ENCODE data around the gene PTTG1IP.
A peak's percentile ranks its signal among the peaks of the same experiment; 100 is the strongest.

PTTG1IP gene

DNA sequence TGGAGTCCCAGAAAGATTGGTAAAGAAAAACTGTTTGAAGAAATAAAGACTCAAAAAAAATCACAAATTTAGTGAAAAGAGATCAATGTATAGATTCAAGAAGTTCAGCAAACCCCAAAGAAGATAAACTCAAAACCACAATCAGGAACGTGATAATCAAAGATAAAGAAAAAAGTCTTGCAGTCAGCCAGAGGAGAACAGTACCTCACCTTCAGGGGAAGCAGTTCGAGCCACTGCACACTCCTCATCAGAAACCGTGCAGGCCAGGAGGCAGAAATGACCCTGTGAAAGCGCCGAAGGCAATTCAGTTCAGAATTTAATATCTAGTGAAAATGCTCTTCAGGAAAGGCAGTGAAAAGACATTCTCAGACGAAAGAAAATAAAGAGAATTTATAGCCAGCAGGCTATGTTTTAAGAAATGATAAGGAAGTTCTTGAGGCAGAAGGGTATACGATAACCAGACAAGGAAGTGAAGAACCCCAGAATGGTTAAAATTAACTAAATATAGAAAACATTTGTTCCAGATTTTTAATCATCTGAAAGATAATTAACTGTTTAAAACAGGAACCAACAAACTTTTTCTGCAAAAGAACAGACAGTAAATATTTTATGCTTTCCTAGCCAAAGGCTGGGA is 42.1 kb downstream of the PTTG1IP start:
- Histone ChIP-seq H3K27ac (ENCODE audit: low read length) (no peak overlapping the region), H3K9me3 (ENCODE audit: control insufficient read depth, low read depth, low read length) (peaks cover 8% of the 10 kb centered on the region), H3K4me1 (ENCODE audit: control insufficient read depth, low read depth, low read length) (no peaks in the 10 kb centered on the region), H3K9ac (ENCODE audit: low read length) (no peak overlapping the region), H3K4me3 (ENCODE audit: low read length) (no peak overlapping the region), H3K36me3 (ENCODE audit: control insufficient read depth, low read depth, low read length) (no peaks in the 10 kb centered on the region), H3K27me3 (ENCODE audit: control insufficient read depth, insufficient read depth, low read length) (no peaks in the 10 kb centered on the region)

DNA sequence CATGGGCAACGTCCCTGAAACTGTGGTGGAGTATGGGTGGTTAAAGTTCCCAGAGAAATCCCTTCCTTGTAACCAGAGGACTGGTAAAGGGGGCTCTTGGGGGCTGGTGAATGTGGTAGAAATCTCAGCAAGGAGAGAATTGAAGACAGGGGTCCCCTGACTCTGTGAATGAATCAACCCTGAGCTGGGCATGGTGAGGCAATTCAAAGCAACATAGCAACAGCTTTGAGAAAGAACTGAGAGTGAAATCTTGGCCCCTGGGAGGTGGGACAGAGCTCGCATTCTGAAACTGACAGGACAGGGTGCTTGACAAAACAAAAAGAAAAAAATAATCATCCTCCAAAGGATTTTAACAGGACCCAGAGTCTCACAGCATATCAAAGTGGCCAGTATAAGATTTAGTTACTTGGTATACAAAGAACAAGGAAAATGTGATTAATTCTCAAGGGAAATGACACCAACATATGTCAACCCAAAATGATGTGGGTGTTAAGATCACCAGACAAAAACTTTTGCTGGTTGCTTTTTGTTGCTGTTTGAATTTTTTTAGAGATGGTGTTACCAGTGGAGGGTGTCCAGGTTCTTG is 43.9 kb downstream of the PTTG1IP start:
- Histone ChIP-seq H3K27me3 (ENCODE audit: control insufficient read depth, insufficient read depth, low read length) (no peaks in the 10 kb centered on the region), H3K27ac (ENCODE audit: low read length) (no peak overlapping the region), H3K36me3 (ENCODE audit: control insufficient read depth, low read depth, low read length) (no peaks in the 10 kb centered on the region), H3K4me3 (ENCODE audit: low read length) (no peak overlapping the region), H3K9ac (ENCODE audit: low read length) (no peak overlapping the region), H3K4me1 (ENCODE audit: control insufficient read depth, low read depth, low read length) (no peaks in the 10 kb centered on the region), H3K9me3 (ENCODE audit: control insufficient read depth, low read depth, low read length) (peaks cover 11% of the 10 kb centered on the region)

DNA sequence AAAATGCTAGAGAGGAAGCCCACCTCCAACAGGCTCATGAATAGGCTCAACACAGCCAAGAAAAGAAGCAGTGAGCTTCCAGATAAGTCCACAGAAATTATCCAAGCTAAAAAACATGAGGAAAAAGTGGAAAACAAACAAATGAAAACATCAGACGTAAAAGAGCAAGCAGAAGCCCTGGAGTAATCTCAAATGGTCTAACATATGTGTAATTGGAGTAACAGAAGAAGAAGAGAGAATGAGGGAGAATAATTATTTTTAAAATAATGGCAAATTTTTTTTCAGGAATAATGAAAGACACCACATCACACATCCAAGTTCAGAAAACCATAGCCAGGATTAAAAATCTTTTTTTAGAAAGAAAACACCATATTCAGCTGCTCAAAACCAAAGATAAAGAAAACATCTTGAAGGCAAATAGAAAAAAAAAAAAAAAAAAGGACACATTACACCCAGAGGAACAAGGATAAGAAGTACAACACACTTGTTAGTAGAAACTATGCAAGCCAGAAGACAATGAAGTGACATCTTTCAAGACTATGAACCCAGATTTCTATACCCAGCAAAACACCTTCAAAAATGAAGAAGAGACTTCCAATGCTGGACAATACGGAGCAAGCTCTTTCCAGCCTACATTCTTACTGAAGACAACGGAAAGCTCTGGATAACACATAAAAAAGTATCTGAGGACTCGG is 45.0 kb downstream of the PTTG1IP start:
- Histone ChIP-seq H3K27me3 (ENCODE audit: control insufficient read depth, insufficient read depth, low read length) (no peaks in the 10 kb centered on the region), H3K4me1 (ENCODE audit: control insufficient read depth, low read depth, low read length) (no peaks in the 10 kb centered on the region), H3K27ac (ENCODE audit: low read length) (no peak overlapping the region), H3K9me3 (ENCODE audit: control insufficient read depth, low read depth, low read length) (peaks cover 13% of the 10 kb centered on the region), H3K36me3 (ENCODE audit: control insufficient read depth, low read depth, low read length) (no peaks in the 10 kb centered on the region), H3K9ac (ENCODE audit: low read length) (no peak overlapping the region), H3K4me3 (ENCODE audit: low read length) (no peak overlapping the region)

DNA sequence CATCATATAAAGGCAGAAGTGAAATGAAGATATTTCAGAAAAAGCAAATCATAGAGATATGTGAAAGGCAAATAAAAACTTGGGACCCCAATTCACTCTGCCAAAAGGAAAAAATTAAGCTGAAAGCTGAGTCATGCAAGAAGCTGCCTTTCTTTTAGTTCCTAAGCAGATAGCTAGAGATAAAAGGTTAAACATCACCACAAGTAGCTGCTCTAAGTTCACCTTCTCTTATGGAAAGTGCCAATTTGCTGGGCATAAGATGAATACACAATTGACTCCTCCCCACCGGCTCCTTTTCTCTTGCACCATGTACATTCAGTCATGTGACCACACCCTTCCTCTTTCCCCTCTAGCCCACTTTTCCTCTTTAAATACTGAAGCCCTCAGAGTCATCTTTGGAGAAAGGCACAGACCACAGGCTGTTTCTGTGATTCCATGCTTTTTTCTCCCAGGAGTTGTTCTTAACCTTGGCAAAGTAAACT is 50.3 kb downstream of the PTTG1IP start:
- H3K27ac ChIP-seq (ENCODE audit: low read length): no peak overlapping the region
- no peaks in the 10 kb centered on the region for H3K36me3 ChIP-seq (ENCODE audit: control insufficient read depth, low read depth, low read length)
- no peaks in the 10 kb centered on the region for H3K4me1 ChIP-seq (ENCODE audit: control insufficient read depth, low read depth, low read length)
- no peaks in the 10 kb centered on the region for H3K27me3 ChIP-seq (ENCODE audit: control insufficient read depth, insufficient read depth, low read length)
- H3K9ac ChIP-seq (ENCODE audit: low read length): no peak overlapping the region
- H3K4me3 ChIP-seq (ENCODE audit: low read length): no peak overlapping the region
- peaks cover 24% of the 10 kb centered on the region for H3K9me3 ChIP-seq (ENCODE audit: control insufficient read depth, low read depth, low read length)

DNA sequence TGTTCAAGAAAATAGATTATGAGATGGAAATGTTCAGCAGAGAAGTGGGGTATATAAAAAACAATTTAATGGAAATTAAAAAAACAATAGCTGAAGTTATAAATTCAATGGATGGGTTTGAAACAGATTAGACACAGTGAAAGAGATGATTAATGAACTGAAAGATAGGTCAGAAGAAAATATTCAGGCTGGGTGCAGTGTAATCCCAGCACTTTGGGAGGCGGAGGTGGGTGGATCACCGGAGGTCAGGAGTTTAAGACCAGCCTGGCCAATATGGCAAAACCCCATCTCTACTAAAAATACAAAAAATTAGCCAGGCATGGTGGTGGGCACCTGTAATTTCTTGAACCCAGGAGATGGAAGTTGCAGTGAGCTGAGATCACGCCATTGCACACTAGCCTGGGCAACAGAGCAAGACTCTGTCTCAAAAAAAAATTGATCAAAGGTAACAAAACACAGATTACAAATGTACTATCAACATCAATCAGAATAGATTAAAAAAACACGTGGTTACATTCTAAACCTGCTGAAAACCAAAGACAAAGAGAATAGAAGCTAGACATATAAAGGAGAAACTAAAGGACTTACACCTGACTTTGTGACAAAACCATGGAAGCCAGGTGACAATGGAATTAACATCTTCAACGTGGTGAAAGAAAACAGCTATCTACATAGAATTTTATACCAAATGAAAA is 50.9 kb downstream of the PTTG1IP start:
- H3K9me3 ChIP-seq (ENCODE audit: control insufficient read depth, low read depth, low read length): peaks cover 24% of the 10 kb centered on the region

DNA sequence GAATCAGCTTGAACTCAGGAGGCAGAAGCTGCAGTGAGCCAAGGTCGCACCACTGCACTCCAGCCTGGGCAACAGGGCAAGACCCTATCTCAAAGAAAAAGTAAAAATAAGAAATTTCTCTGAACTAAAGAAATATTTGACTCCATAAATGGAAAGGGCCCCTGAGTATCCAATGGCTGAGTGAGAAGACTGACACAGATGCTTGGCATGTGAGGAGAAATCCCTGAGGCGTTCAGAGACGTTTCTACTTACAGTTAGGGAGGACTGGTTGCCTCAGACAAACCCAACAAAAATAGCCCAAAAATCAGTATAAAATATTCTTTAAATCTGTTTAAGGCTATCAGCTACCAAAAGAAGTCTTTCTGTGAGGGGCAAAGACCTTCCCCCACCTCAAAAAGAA is 52.6 kb downstream of the PTTG1IP start:
- no peaks in the 10 kb centered on the region for H3K27me3 ChIP-seq (ENCODE audit: control insufficient read depth, insufficient read depth, low read length)
- no peaks in the 10 kb centered on the region for H3K4me1 ChIP-seq (ENCODE audit: control insufficient read depth, low read depth, low read length)
- no peaks in the 10 kb centered on the region for H3K36me3 ChIP-seq (ENCODE audit: control insufficient read depth, low read depth, low read length)
- H3K4me3 ChIP-seq (ENCODE audit: low read length): no peak overlapping the region
- H3K27ac ChIP-seq (ENCODE audit: low read length): no peak overlapping the region
- H3K9ac ChIP-seq (ENCODE audit: low read length): no peak overlapping the region
- peaks cover 21% of the 10 kb centered on the region for H3K9me3 ChIP-seq (ENCODE audit: control insufficient read depth, low read depth, low read length)

More for the DNA sequence above, 50.9 kb downstream of the PTTG1IP start:
- Histone ChIP-seq H3K4me3 (ENCODE audit: low read length) (no peak overlapping the region), H3K27me3 (ENCODE audit: control insufficient read depth, insufficient read depth, low read length) (no peaks in the 10 kb centered on the region), H3K36me3 (ENCODE audit: control insufficient read depth, low read depth, low read length) (no peaks in the 10 kb centered on the region), H3K27ac (ENCODE audit: low read length) (no peak overlapping the region), H3K9ac (ENCODE audit: low read length) (no peak overlapping the region), H3K4me1 (ENCODE audit: control insufficient read depth, low read depth, low read length) (no peaks in the 10 kb centered on the region)

DNA sequence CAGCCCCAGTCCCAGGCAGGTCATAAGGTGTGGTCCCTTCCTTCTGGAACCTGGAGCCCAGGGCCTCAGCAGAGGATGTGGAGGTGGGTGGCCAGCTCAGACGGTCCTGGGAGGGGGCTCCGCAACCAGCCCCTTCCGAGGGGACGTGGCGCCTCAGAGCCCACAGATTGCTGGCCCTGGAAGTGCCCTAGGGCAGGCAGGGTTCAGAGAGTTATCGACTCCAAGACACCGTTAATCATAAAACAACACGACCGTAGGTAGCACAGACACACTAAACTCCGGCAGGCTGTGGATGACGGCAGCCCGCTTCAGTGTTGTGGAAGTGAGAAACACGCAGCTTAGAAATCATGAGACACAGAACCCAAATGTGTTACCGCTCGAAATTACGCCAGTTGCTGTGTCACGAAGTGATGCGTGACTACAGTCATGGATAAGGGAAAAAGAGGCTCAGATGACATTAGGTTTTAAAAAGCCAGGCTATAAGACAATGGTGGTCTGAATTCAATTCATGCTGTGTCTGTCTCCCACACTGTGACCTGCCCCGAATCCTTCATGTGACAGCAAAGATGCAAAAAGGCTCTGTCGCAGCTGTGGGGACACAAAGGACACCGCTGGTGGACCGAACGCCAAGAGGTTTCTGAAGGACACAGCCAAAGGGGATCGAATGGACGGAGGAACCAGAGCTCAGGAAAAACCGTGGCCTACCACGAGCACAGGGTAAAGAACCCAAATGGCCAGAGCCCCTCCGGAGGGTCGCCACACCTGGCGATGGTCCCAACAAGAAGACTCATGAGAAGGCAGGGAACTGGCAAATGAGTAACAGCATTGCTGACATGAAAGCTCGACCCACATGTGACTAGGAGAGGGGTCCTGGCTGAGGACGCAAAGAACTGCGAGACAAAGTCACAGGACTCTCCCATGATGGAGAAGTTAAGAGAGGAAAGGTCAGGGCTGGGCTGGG is 53.9 kb downstream of the PTTG1IP start:
- Histone ChIP-seq H3K9ac (ENCODE audit: low read length) (no peak overlapping the region), H3K36me3 (ENCODE audit: control insufficient read depth, low read depth, low read length) (no peaks in the 10 kb centered on the region), H3K4me1 (ENCODE audit: control insufficient read depth, low read depth, low read length) (no peaks in the 10 kb centered on the region), H3K27ac (ENCODE audit: low read length) (no peak overlapping the region), H3K9me3 (ENCODE audit: control insufficient read depth, low read depth, low read length) (peaks cover 21% of the 10 kb centered on the region), H3K4me3 (ENCODE audit: low read length) (no peak overlapping the region), H3K27me3 (ENCODE audit: control insufficient read depth, insufficient read depth, low read length) (no peaks in the 10 kb centered on the region)

DNA sequence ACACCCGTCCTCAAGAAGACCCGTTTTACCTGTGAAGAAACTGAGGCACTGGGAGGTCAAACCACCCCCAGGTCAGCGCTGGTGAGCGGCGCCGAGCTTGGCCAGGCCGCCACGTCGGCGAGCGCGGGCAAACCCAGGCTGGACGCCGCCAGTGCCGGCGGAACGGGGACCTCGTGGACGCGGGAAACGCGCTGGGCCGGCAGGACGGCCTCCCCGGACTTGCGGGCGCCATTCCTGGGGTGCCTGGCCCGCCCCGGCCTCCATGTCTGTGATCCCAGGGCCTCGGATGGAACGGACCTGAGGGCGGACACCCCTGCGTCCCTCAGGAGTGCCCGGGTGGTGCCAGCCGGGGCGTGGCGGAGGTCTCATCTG is 54.9 kb downstream of the PTTG1IP start:
- H3K9ac ChIP-seq (ENCODE audit: low read length): peak overlapping the region; percentile 17
- H3K9me3 ChIP-seq (ENCODE audit: control insufficient read depth, low read depth, low read length): peaks cover 20% of the 10 kb centered on the region
- H3K4me3 ChIP-seq (ENCODE audit: low read length): peak overlapping the region; percentile 50
- no peaks in the 10 kb centered on the region for H3K36me3 ChIP-seq (ENCODE audit: control insufficient read depth, low read depth, low read length)
- H3K27me3 ChIP-seq (ENCODE audit: control insufficient read depth, insufficient read depth, low read length): no peaks in the 10 kb centered on the region
- H3K27ac ChIP-seq (ENCODE audit: low read length): no peak overlapping the region
- no peaks in the 10 kb centered on the region for H3K4me1 ChIP-seq (ENCODE audit: control insufficient read depth, low read depth, low read length)

DNA sequence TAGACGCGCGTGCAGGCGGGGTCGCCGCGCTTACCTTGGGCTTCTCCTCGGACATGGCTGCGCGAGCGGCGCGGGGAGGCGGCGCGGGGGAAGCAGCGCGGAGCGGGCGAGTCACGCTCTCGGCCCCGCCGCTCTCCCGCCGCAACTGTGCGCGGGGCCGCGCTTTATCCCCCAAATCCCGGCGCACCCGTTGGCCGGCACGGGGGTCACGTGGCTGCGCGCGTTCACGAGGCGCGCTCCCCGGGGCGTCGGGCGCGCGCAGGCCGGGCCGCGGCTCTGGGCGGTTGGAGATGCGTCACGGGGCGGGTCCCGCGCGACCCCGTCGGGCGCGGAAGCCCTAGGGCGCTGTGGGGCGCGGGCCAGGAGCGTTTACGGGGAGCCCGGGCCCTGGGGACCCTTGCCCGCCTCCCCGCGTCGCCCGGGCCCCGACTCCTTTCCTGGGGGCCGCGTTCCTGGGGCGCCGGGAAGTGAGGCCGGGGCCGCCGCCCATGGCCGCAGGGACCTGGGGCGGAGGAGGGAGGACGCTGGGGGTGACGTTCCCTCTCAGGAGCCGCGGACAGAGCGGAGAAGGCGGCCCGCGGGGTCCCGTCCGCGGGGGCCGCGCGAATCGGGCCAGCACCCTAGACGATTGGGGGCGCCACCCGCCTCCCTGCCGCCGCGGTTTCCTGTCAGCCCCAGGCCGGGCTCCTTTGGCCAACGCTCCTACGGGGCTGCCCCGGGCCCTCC is 55.4 kb downstream of the PTTG1IP start, which contains the start of gene SUMO3:
TSS of gene SUMO3 (minus strand) at position 149 of the 726 bp plus-strand sequence. CDS start at position 55, 94 bp downstream.
- no peak within 1 kb of the TSS for H3K27ac ChIP-seq (ENCODE audit: low read length)
- H3K36me3 ChIP-seq (ENCODE audit: control insufficient read depth, low read depth, low read length): no peaks in the 10 kb centered on the region
- H3K4me1 ChIP-seq (ENCODE audit: control insufficient read depth, low read depth, low read length): no peaks in the 10 kb centered on the region

DNA sequence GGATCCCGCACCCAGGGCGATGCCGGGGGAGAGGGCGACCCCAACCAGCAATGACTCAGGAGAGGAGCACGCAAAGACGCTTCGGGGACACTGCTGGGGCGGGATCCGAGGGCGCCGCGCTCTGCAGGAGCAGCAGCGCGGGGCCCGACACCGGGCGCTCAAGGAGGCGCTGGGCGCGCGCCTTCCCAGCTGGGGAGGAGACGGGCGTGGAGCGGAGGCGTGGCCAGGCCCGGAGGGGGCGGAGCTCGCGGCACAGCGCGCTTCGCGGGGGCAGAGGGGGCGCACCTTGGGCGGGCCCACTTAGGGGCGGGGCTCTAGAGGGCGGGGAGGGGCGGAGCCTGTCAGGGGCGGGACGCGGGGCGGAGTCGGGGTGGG is 56.0 kb downstream of the PTTG1IP start:
- Histone ChIP-seq H3K36me3 (ENCODE audit: control insufficient read depth, low read depth, low read length) (peaks cover under 1% of the 10 kb centered on the region), H3K9me3 (ENCODE audit: control insufficient read depth, low read depth, low read length) (peaks cover 9% of the 10 kb centered on the region), H3K27me3 (ENCODE audit: control insufficient read depth, insufficient read depth, low read length) (no peaks in the 10 kb centered on the region), H3K9ac (ENCODE audit: low read length) (peak overlapping the region; percentile 45), H3K27ac (ENCODE audit: low read length) (no peak overlapping the region), H3K4me1 (ENCODE audit: control insufficient read depth, low read depth, low read length) (no peaks in the 10 kb centered on the region), H3K4me3 (ENCODE audit: low read length) (peak overlapping the region; percentile 74)

More for the DNA sequence above, 55.4 kb downstream of the PTTG1IP start, which contains the start of gene SUMO3:
- Histone ChIP-seq H3K4me3 (ENCODE audit: low read length) (peak within 1 kb of the TSS; percentile 74), H3K27me3 (ENCODE audit: control insufficient read depth, insufficient read depth, low read length) (no peaks in the 10 kb centered on the region), H3K9me3 (ENCODE audit: control insufficient read depth, low read depth, low read length) (peaks cover 14% of the 10 kb centered on the region), H3K9ac (ENCODE audit: low read length) (peak within 1 kb of the TSS; percentile 45)

All from iPS-18a (cell line).